ENCODE results near the gene TRMT1L.

Gene TRMT1L

DNA sequence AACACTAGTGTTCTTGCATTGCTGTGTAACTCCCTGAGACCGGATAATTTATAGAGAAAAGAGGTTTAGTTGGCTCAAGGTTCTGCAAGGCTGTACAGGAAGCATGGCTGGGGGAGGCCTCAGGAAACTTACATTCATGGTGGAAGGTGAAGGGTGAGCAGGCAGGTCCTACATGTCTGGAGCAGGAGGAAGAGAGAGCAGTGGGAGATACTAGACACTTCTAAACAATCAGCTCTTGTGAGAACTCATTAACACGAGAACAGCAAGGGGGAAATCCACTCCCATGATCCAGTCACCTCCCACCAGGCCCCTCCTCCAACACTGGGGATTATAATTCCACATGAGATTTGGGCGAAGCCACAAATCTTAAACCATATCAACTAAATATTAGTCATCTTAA is 81.3 kb downstream of the TRMT1L start:
- no peaks in the 10 kb centered on the region for H3K36me3 ChIP-seq (ENCODE audit: insufficient read depth, low read depth, low read length)
- H3K4me3 ChIP-seq (ENCODE audit: low read length): no peak overlapping the region; the same call in 1 of the 2 replicates
- peaks cover 26% of the 10 kb centered on the region for H3K4me1 ChIP-seq (ENCODE audit: insufficient read depth, low read length)
- H3K9ac ChIP-seq (ENCODE audit: low read depth, low read length): no peak overlapping the region
- H3K27me3 ChIP-seq (ENCODE audit: insufficient read depth, low read length): no peaks in the 10 kb centered on the region
- no peaks in the 10 kb centered on the region for H3K9me3 ChIP-seq (ENCODE audit: insufficient read depth, low read depth, low read length)
- no peak overlapping the region for H3K27ac ChIP-seq (ENCODE audit: low read length)

DNA sequence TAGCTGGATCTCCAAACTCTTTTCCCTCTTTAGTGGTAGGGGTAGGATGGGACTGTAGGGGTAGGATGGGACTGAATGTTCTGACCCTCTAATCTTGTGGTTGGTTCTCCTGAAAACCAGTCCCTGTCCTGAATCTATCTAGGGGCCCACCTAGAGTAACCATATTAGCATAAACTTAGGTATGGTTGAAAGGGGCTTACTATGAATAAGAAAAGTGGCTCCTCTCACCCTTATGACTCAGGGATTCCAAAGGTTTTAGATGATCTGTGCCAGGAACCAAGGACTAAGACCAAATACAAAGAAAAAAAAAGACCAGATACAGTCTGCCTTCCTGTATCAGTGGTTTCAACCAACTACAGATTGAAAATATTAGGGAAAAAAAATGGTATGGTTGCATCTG is 82.4 kb downstream of the TRMT1L start:
- Histone ChIP-seq H3K4me3 (ENCODE audit: low read length) (peak overlapping the region; percentile 56), H3K36me3 (ENCODE audit: insufficient read depth, low read depth, low read length) (no peaks in the 10 kb centered on the region), H3K9me3 (ENCODE audit: insufficient read depth, low read depth, low read length) (no peaks in the 10 kb centered on the region), H3K9ac (ENCODE audit: low read depth, low read length) (0 out of 2 replicates have a peak overlapping the region, but pooled peaks have one; percentile 5), H3K27ac (ENCODE audit: low read length) (peak overlapping the region; percentile 68), H3K4me1 (ENCODE audit: insufficient read depth, low read length) (peaks cover 35% of the 10 kb centered on the region), H3K27me3 (ENCODE audit: insufficient read depth, low read length) (no peaks in the 10 kb centered on the region)

DNA sequence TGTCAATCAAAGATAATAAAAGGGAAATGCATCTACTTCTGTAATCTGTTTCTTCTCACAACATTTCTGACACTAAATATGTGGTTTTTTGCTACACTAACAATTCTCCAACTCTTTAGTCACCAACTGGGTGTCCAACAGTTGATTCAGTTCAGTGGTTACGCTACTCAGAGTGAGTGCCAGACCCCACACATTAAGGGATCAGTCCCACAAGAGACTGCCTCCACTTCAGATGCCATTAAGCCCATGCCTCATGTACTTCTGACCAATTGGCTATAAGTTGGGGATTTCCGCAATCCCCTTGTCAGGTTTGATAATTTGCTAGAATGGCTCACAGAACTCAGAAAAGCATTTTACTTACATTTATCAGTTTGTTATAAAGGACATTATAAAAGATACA is 83.0 kb downstream of the TRMT1L start:
- Histone ChIP-seq H3K27me3 (ENCODE audit: insufficient read depth, low read length) (no peaks in the 10 kb centered on the region), H3K27ac (ENCODE audit: low read length) (peak overlapping the region; percentile 68), H3K9ac (ENCODE audit: low read depth, low read length) (0 out of 2 replicates have a peak overlapping the region, but pooled peaks have one; percentile 5), H3K36me3 (ENCODE audit: insufficient read depth, low read depth, low read length) (no peaks in the 10 kb centered on the region), H3K4me1 (ENCODE audit: insufficient read depth, low read length) (peaks cover 35% of the 10 kb centered on the region), H3K4me3 (ENCODE audit: low read length) (peak overlapping the region; percentile 56; the same call in 1 of the 2 replicates), H3K9me3 (ENCODE audit: insufficient read depth, low read depth, low read length) (no peaks in the 10 kb centered on the region)

DNA sequence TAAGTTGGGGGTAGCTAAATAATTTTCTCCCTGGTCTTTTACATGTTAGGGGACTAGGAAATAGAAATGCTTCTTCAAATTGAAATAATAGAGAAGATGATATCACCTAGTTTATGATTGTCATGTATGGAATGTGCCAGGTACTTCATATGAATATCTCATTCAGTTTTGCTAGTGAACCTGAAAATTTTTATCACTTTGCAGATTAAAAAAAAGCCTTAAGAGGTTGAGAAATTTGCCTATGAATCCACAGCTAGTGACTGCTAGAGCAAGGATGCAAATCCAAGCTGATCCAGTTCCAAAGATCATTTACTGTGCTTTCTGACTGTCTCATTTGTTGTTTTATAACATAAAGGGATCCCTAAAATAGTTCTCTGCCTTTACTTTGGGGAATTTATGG is 86.7 kb downstream of the TRMT1L start:
- Histone ChIP-seq H3K27ac (ENCODE audit: low read length) (no peak overlapping the region), H3K4me3 (ENCODE audit: low read length) (no peak overlapping the region), H3K9me3 (ENCODE audit: insufficient read depth, low read depth, low read length) (no peaks in the 10 kb centered on the region), H3K36me3 (ENCODE audit: insufficient read depth, low read depth, low read length) (peaks cover 12% of the 10 kb centered on the region; the same call in 1 of the 2 replicates), H3K27me3 (ENCODE audit: insufficient read depth, low read length) (no peaks in the 10 kb centered on the region), H3K4me1 (ENCODE audit: insufficient read depth, low read length) (peaks cover 27% of the 10 kb centered on the region), H3K9ac (ENCODE audit: low read depth, low read length) (no peak overlapping the region)

DNA sequence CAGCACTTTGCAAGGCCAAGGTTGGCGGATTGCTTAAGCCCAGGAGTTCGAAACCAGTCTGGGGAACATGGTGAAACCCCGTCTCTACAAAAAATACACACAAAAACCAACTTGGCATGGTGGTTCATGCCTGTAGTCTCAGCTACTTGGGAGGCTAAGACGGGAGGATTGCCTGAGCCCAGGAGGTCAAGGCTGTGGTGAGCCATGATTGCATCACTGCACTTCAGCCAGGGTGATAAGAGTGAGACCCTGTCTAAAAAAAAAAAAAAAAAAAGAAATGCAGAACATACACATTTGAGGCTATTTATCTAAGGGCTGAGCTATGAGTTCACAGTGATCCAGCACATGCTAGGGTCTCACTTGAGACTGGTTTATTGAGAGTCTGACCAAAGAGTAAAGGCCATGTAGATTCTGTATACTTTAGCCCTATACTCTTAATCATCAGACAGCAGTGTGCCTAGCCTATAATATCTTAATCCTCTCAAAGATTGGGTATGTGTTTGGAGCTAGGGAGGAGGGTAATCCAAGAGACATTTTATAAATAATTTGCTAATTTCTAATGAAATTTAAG is 87.5 kb downstream of the TRMT1L start:
- H3K27me3 ChIP-seq (ENCODE audit: insufficient read depth, low read length): no peaks in the 10 kb centered on the region
- peaks cover 4% of the 10 kb centered on the region for H3K9me3 ChIP-seq (ENCODE audit: insufficient read depth, low read depth, low read length)
- no peak overlapping the region for H3K4me3 ChIP-seq (ENCODE audit: low read length)
- no peak overlapping the region for H3K9ac ChIP-seq (ENCODE audit: low read depth, low read length)
- H3K36me3 ChIP-seq (ENCODE audit: insufficient read depth, low read depth, low read length): peaks cover 12% of the 10 kb centered on the region; the same call in 1 of the 2 replicates
- H3K4me1 ChIP-seq (ENCODE audit: insufficient read depth, low read length): peaks cover 20% of the 10 kb centered on the region
- no peak overlapping the region for H3K27ac ChIP-seq (ENCODE audit: low read length)

DNA sequence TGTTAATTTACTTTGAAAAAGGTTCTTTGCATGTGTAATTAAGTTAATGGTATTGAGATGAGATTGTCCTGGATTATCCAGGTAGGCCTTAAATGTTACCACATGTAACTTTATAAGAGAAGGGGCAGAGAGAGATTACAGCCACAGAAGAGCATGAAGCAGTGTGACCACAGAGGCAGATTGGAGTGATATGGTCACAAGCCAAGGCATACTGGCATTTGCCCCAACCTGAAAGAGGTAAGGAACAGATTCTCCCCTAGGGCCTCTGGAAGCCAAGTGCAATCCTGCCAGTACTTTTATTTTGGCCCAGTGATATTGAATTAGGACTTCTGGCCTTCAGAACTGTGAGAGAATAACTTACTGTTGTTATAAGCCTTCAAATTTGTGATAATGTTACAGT is 88.4 kb downstream of the TRMT1L start:
- Histone ChIP-seq H3K4me3 (ENCODE audit: low read length) (no peak overlapping the region), H3K27ac (ENCODE audit: low read length) (no peak overlapping the region), H3K9me3 (ENCODE audit: insufficient read depth, low read depth, low read length) (peaks cover 7% of the 10 kb centered on the region), H3K9ac (ENCODE audit: low read depth, low read length) (no peak overlapping the region), H3K36me3 (ENCODE audit: insufficient read depth, low read depth, low read length) (peaks cover 12% of the 10 kb centered on the region; the same call in 1 of the 2 replicates), H3K27me3 (ENCODE audit: insufficient read depth, low read length) (no peaks in the 10 kb centered on the region), H3K4me1 (ENCODE audit: insufficient read depth, low read length) (peaks cover 12% of the 10 kb centered on the region)

All from iPS-20b (cell line).